Panc1 (cell line): Measurements from ENCODE around the gene SLC22A7.

ENCODE experiments used
- CTCF ChIP-seq: fragments of 450-650 bp; IDR thresholded peaks from 2 replicates; pipeline ENCODE4 v1.5.1; 2017; ENCODE audit warnings: mild to moderate bottlenecking
- POLR2AphosphoS5 ChIP-seq: IDR thresholded peaks from 2 replicates; pipeline ENCODE4 v1.6.1; 2012; ENCODE audit warnings: mild to moderate bottlenecking, low read depth, low read length, moderate library complexity
- REST ChIP-seq, 2 experiments: IDR thresholded peaks; 2 replicates each; pipeline ENCODE4 v1.6.1; 2011 to 2012; ENCODE audit warnings: low read depth in 2 of 2, control low read depth in 1 of 2, low read length in 1 of 2, mild to moderate bottlenecking in 1 of 2, moderate library complexity in 1 of 2; ENCODE audit not compliant: insufficient read depth in 1 of 2
- SIN3A ChIP-seq: IDR thresholded peaks from 2 replicates; pipeline ENCODE4 v1.6.1; 2012; ENCODE audit warnings: low read depth, mild to moderate bottlenecking, low read length, moderate library complexity, borderline replicate concordance; ENCODE audit not compliant: insufficient read depth
- TCF7L2 ChIP-seq: IDR thresholded peaks from 2 replicates; pipeline ENCODE4 v1.6.1; 2011; ENCODE audit warnings: mild to moderate bottlenecking, low read depth, low read length, inconsistent platforms

- no peak for TF ChIP-seq CTCF
- no peak for TF ChIP-seq POLR2AphosphoS5
- no peak for TF ChIP-seq SIN3A
- no peak for TF ChIP-seq REST (IDR thresholded peaks at IDR 0.05; ENCODE audit: insufficient read depth in 1 of 2, low read depth in 2 of 2, low read length in 1 of 2)
- no peak for TF ChIP-seq TCF7L2
Measured at GRCh38 chr6:43303751-43304331, 5.8 kb downstream of the SLC22A7 start.
